Thoracic aorta (tissue), 2 donors: ENCODE results near the gene CYP3A5. TPM values are rescaled to one million over a fixed set of nuclear protein-coding genes. Genes with fewer than 3 reads are reported as not detected.

Experiments
- ATAC-seq: fragments of 150-250 bp; one replicate; pipeline ENCODE4 v1.8.0; 2017; ENCODE audit warnings: low read depth; ENCODE audit not compliant: insufficient number of reproducible peaks, low FRiP score
- DNase-seq: peaks from one replicate; pipeline ENCODE4 v3.0.0-alpha.2; 2020; ENCODE audit warnings: low spot score
- H3K27ac ChIP-seq, 2 donors: fragments of 200-600 bp; sonication (generic); 1 replicate in 1 of 2; 2 replicates in 1 of 2; pipeline ENCODE4 v1.5.1; 2016; ENCODE audit warnings: mild to moderate bottlenecking in 2 of 2, moderate library complexity in 2 of 2
- H3K27me3 ChIP-seq: fragments of 200-600 bp; sonication (generic); replicated peaks from 2 replicates; pipeline ENCODE4 v1.6.0; 2016; ENCODE audit warnings: mild to moderate bottlenecking; ENCODE audit not compliant: insufficient read depth
- H3K36me3 ChIP-seq: fragments of 200-600 bp; sonication (generic); one replicate; pipeline ENCODE4 v1.5.1; 2016
- H3K4me1 ChIP-seq, 2 donors: fragments of 200-600 bp; sonication (generic); 1 replicate in 1 of 2; 2 replicates in 1 of 2; pipeline versions ENCODE4 v1.5.1 to v1.6.0; 2016; ENCODE audit warnings: low read depth in 2 of 2, mild to moderate bottlenecking in 1 of 2; ENCODE audit not compliant: control insufficient read depth in 1 of 2
- H3K4me3 ChIP-seq: fragments of 200-600 bp; sonication (generic); 2 replicates; pipeline ENCODE4 v1.5.1; 2016; ENCODE audit warnings: mild to moderate bottlenecking
- H3K9me3 ChIP-seq: fragments of 200-600 bp; sonication (generic); 2 replicates; pipeline ENCODE4 v1.5.1; 2016
- total RNA-seq, 2 donors: library from RNA; depleted of rRNA; stranded (reverse); fragments of >200 nt; gene quantifications; one replicate each; pipeline versions ENCODE4 v1.1.0 to v1.2.3, GENCODE V29; 2016
- TF ChIP-seq, protein P1 (sequence below): fragments of 200-600 bp; sonication (generic); IDR thresholded peaks from one replicate; pipeline ENCODE4 v1.5.1; 2019; ENCODE audit warnings: antibody characterized with exemption

The CYP3A5 gene
- total RNA-seq, 2 donors from 2014 or later, result 3.5 to 5.4 TPM

DNA sequence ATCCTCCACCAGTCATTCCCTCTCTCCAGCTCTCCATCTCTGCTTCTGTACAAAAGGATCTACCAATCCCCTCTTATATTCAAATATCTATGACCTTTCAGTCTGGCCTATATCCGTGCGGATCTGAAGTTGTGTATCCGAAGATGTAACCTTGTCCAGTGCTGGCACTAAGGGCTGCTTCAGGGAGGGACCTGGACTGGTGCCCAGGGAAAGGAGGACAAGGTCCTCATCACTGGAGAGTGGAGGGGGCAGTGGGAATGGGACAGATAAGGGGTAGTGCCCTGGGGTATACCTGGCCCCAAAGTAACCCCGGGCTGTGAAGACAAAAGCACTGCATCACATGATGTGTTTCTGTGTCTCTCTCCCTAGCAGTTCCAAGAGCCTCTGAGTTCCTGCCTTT lies 80.0 kb downstream of the CYP3A5 start:
- no peak for DNase-seq
- ATAC-seq, result no peak
- Histone ChIP-seq H3K9me3 (no peaks in the 10 kb centered on the region), H3K4me3 (no peak overlapping the region), H3K4me1 (no peaks in the 10 kb centered on the region), H3K27me3 (no peaks in the 10 kb centered on the region), H3K36me3 (no peaks in the 10 kb centered on the region), H3K27ac (no peak overlapping the region)
- TF ChIP-seq, protein P1, sequence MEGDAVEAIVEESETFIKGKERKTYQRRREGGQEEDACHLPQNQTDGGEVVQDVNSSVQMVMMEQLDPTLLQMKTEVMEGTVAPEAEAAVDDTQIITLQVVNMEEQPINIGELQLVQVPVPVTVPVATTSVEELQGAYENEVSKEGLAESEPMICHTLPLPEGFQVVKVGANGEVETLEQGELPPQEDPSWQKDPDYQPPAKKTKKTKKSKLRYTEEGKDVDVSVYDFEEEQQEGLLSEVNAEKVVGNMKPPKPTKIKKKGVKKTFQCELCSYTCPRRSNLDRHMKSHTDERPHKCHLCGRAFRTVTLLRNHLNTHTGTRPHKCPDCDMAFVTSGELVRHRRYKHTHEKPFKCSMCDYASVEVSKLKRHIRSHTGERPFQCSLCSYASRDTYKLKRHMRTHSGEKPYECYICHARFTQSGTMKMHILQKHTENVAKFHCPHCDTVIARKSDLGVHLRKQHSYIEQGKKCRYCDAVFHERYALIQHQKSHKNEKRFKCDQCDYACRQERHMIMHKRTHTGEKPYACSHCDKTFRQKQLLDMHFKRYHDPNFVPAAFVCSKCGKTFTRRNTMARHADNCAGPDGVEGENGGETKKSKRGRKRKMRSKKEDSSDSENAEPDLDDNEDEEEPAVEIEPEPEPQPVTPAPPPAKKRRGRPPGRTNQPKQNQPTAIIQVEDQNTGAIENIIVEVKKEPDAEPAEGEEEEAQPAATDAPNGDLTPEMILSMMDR, result no peak

Other genes with a start within 250 kb of the CYP3A5 start
- 10 to 100 TPM in 1 of 2 donors, 1 to 10 TPM in 1; 5.1 to 23.7 TPM for gene PTCD1, start 241.2 kb downstream of the CYP3A5 start, total RNA-seq
- 10 to 100 TPM; 42.3 to 48.2 TPM for gene CPSF4, start 241.1 kb downstream of the CYP3A5 start, total RNA-seq
- gene ATP5MF, start 213.8 kb downstream of the CYP3A5 start, total RNA-seq, result 100 to 1,000 TPM; 137 to 776 TPM
- 10 to 100 TPM in 1 of 2 donors, 1 to 10 TPM in 1; 3.5 to 12.4 TPM for gene ZNF789, start 207.1 kb downstream of the CYP3A5 start, total RNA-seq
- gene ZNF394, start 179.7 kb downstream of the CYP3A5 start, total RNA-seq, result 10 to 100 TPM; 28.4 to 54.9 TPM
- gene ZKSCAN5, start 175.3 kb downstream of the CYP3A5 start, total RNA-seq, result 10 to 100 TPM in 1 of 2 donors, 1 to 10 TPM in 1; 5.1 to 10.2 TPM
- 1 to 10 TPM; 3.1 to 4.3 TPM for gene FAM200A, start 127.9 kb downstream of the CYP3A5 start, total RNA-seq
- 100 to 1,000 TPM; 148 to 210 TPM for gene ZNF655, start 121.4 kb downstream of the CYP3A5 start, total RNA-seq
- gene TMEM225B, start 81.7 kb downstream of the CYP3A5 start, total RNA-seq, result 1 to 10 TPM in 1 of 2 donors, not detected in 1; 2.2 TPM
- 10 to 100 TPM; 13.4 to 21.7 TPM for gene ZSCAN25, start 63.0 kb downstream of the CYP3A5 start, total RNA-seq
- gene CYP3A7, start 55.2 kb upstream of the CYP3A5 start, total RNA-seq, result not detected
- gene CYP3A4, start 104.2 kb upstream of the CYP3A5 start, total RNA-seq, result not detected
- under 1 TPM in 1 of 2 donors, not detected in 1; 0.68 TPM for gene CYP3A43, start 148.0 kb upstream of the CYP3A5 start, total RNA-seq
- 1 to 10 TPM in 1 of 2 donors, under 1 TPM in 1; 0.41 to 2.9 TPM for gene OR2AE1, start 197.0 kb upstream of the CYP3A5 start, total RNA-seq
- 10 to 100 TPM; 35.2 to 42.5 TPM for gene TRIM4, start 239.5 kb upstream of the CYP3A5 start, total RNA-seq
- 1 to 10 TPM in 1 of 2 donors, not detected in 1; 2.6 TPM for gene GJC3, start 249.6 kb upstream of the CYP3A5 start, total RNA-seq